K562 (cell line): ENCODE results near the gene XAGE1A.
"Not testable (repeated sequence)": the region's sequence is repeated elsewhere in the genome, so short reads cannot be mapped to it uniquely, and the experiment has no call there.

Experiments
- CTCF ChIP-seq, 3 experiments: IDR thresholded peaks in 2 of 3; conservative IDR thresholded peaks in 1 of 3; 2 replicates each; pipeline ENCODE4 v1.5.1; 2011 to 2012; ENCODE audit warnings: low read length in 3 of 3, mild to moderate bottlenecking in 3 of 3, control low read depth in 2 of 3, improper control_type of control experiment in 1 of 3, inconsistent platforms in 1 of 3, low read depth in 1 of 3, mixed read lengths in 1 of 3, moderate library complexity in 1 of 3; ENCODE audit not compliant: insufficient read depth in 2 of 3
- THRB ChIP-seq: fragments of 450-650 bp; formaldehyde crosslinking; conservative IDR thresholded peaks from 2 replicates; pipeline ENCODE4 v1.4.0; 2022; ENCODE audit warnings: mild to moderate bottlenecking, missing genetic modification characterization
- ZNF274 ChIP-seq: IDR thresholded peaks from 2 replicates; pipeline ENCODE4 v1.6.1; 2011; ENCODE audit warnings: low read depth, mild to moderate bottlenecking, low read length, moderate library complexity, borderline replicate concordance

GRCh38 chrX:52452031-52452430 lies 43.6 kb upstream of the XAGE1A start:
- TF ChIP-seq ZNF274; CTCF (IDR thresholded peaks at IDR 0.05 in 2 of 3, conservative IDR thresholded peaks at IDR 0.05 in 1 of 3; ENCODE audit: insufficient read depth in 2 of 3, low read depth in 1 of 3, low read length in 3 of 3); THRB (CRISPR knock-in tag): not testable (repeated sequence)
